D721Med (cell line): ENCODE data around the gene TBK1.

Source experiments
- DNase-seq: peaks from one replicate; pipeline ENCODE4 v3.0.0; 2011; ENCODE audit warnings: low spot score; ENCODE audit not compliant: insufficient read length
- FAIRE-seq: peaks from 2 replicates; lab custom pipeline; 2011; peaks lifted over from hg19 to GRCh38; lab: Jason Lieb, UNC
- TF ChIP-seq, protein P1 (sequence below): IDR thresholded peaks from 2 replicates; pipeline ENCODE4 v1.5.1; 2012; ENCODE audit warnings: mild to moderate bottlenecking, control low read depth; ENCODE audit not compliant: insufficient read depth; ENCODE audit errors: missing control alignments

The TBK1 gene

DNA sequence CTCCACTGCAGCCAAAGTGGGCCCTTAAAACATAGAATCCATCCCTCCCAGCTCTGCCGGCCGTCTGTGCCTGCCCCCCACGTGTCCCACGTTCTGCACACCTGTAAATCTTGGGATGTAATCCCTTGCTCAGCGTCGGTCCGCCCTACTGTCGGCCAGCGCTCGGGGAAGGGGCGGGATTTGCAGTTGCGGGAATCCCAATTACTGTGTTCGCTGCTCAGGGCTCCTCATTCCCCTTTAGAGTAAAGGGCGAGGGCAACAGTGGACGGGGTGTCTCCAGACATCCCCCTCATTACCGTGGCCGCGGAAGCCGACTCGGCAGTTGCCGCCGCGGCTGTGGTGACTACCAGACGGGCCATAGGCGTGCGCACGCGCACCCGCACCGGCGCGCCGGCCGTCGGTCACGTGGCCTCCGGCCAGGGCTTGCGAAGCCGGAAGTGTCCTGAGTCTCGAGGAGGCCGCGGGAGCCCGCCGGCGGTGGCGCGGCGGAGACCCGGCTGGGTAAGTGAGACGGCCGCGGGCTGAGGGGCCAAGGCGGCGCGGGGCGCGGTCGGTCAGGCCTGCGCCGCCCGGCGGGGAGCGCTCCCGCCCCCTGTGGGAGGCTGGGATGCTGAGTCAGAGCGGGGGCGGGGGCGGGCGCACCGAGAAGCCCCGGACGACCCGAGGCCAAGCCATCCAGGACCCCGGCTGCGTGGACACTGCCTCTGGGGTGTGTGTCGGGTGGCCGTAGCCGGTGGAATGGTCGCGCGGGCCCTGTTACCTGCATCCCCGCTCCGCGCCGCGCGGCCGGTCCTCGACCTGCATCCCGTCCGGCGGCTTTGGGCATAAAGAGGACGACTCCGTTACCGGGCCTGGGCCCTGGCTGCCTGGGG lies at the start of gene TBK1:
Gene TBK1, plus strand, starts transcription at position 434 of the 872 bp plus-strand sequence. CDS start 3,751 bp downstream, outside the sequence.
- TF ChIP-seq, protein P1, sequence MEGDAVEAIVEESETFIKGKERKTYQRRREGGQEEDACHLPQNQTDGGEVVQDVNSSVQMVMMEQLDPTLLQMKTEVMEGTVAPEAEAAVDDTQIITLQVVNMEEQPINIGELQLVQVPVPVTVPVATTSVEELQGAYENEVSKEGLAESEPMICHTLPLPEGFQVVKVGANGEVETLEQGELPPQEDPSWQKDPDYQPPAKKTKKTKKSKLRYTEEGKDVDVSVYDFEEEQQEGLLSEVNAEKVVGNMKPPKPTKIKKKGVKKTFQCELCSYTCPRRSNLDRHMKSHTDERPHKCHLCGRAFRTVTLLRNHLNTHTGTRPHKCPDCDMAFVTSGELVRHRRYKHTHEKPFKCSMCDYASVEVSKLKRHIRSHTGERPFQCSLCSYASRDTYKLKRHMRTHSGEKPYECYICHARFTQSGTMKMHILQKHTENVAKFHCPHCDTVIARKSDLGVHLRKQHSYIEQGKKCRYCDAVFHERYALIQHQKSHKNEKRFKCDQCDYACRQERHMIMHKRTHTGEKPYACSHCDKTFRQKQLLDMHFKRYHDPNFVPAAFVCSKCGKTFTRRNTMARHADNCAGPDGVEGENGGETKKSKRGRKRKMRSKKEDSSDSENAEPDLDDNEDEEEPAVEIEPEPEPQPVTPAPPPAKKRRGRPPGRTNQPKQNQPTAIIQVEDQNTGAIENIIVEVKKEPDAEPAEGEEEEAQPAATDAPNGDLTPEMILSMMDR, result no peak
- peak; percentile 43 for DNase-seq
- FAIRE-seq, result no peak

DNA sequence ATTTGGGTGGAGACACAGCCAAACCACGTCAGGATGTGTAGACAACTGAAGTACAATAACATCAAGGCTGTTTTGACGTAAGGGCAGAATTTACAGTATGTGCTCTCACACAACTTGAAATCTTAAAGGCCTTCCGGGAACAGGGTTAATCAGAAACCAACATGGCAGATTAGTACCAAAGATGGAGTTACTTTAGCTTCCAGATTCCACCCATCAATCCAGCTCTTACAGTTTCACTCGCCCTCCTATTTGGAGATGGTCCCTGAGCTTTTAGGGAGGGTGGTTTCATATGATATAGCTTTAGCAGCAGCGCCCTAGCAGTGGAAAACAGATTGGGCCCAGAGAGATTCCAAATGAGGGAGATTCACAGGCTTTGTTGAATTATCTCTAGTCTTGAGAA lies 49.7 kb upstream of the TBK1 start:
- no peak for FAIRE-seq
- TF ChIP-seq, protein P1, result no peak
- no peak for DNase-seq

DNA sequence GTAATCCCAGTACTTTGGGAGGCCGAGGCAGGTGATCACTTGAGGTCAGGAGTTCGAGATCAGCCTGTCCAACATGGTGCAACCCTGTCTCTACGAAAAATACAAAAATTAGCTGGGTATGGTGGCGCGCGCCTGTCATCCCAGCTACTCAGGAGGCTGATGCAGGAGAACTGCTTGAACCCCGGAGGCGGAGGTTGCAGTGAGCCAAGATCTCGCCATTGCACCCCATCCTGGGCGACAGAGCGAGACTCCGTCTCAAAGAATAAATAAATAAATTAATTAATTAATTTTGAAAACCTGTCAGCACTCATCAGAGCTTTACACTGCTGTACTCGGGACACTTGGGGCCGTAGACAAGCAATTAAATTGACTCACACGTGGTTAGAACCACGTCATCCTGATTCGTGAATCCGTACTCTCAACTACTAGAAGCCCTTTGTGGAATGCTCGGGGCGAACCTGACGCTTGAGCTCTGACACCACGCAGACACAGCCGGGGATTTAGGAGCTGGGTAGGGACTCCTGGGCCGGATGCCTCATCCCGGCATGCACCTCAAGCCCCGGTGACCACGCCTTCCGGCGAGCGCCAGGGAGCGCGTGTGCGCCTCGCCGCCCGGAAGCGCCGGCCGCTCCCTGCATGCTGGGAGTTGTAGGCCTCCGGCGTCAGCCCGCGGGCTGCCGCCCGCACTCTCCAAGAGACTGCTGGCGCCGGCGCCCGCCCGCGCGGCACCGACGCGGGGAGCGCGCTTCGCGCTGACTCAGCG lies 48.0 kb upstream of the TBK1 start, which contains the start of gene XPOT:
Gene XPOT, plus strand, starts transcription at position 686 of the 763 bp plus-strand sequence. CDS start 5,644 bp downstream, outside the sequence.
- DNase-seq, result peak; percentile 82
- TF ChIP-seq, protein P1, result no peak
- FAIRE-seq, result no peak

DNA sequence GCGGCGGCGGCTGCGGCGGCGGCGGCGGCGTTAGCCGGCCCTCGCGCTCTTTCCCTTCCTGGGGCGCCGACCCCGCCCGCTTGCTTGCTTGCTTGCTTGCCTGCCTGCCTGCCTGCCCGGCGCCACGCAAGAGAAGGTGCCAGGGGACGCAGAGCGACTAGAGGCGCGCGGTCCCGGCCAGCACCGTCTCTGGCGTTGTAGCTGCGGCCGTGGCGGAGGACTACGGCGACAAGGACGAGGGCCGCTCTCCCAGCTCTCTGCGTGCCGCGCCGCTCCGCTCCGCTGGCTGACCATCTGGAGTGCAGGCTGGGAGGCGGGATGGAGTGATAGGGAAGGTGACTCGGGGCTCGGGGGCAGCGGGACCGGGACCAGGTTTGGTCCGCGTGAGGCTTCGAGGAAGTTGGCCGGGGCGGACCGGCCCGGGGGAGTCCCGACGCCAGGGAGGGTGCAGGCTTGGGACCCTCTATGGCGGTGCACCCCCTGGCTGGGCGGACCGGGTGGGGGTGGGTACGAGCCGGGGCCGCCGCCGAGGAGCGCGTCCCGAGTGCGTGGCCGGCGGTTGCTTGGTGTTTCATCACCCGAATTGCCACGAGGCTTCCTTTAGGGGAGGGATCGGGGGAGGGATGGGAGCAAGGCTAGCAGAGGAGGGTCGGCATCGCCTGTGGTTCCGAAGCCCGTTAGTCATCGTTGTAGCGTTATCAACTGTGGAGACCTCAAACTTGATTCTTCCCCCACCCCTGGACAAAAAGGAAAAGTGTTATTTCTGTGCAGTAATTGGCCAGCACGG lies 47.3 kb upstream of the TBK1 start:
- no peak for DNase-seq
- TF ChIP-seq, protein P1, result no peak
- no peak for FAIRE-seq

DNA sequence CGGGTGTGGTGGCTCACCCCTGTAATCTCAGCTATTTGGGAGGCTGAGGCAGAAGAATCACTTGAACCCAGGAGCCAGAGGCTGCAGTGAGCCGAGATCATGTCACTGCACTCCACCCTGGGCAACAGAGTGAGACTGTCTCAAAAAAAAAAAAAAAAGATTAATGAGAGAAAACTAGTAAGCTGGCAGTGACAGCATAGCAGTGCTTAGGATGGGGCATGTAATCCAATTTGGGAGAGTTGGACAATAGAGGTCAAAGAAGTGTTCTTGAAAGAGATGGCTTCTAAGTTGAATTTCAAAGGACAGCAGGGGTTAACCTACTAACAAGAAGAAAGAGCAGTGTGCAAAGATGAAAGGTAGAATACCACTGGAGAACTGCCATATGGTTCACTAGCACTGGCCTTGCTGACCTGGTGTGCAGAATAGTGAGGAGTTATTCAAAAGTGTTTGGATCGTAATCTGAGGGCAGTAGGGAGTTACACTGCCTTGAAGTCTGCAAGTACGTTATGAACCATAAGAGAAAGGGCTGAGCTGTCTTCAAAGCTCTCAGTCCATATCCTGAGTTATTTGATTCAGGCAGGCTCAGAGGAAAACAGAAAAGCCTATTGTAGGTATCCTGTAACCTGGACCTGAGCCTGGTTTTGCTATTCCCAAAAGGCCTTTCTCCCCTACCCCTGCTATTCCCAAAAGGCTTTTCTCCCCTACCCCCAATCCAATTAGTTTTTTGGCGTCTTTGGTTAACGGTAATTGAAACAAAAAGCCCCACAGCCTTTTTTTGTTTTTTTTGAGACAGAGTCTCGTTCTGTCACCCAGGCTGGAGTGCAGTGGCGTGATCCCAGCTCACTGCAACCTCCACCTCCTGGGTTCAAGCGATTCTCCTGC lies 44.3 kb upstream of the TBK1 start:
- DNase-seq (no peak), FAIRE-seq (no peak)
- TF ChIP-seq, protein P1, result no peak

DNA sequence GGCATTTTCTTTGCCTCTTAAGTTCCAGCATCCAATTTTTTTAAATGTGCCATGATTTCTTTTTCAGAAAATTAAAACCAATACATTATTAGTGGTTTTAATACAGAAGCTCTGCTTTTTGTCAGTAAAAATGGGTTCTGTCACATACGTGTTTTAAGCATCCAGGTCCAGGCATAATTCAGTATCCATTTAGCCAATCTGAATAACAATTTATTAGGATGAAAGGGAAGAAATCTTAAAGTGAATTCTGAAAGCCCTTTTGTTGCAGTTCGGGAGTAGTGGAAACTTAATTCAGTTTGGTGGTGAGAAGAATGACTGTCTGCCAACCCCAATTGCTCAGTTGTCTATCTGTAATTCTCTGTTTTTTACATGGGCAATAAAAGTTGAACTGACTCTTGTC lies 40.5 kb upstream of the TBK1 start:
- TF ChIP-seq, protein P1, result no peak
- DNase-seq (no peak), FAIRE-seq (no peak)
